HG02678 (cell line): ENCODE measurements around the gene C17orf107.

Experiments
- ATAC-seq: cut with Tn5 transposase; IDR thresholded peaks from one replicate; pipeline ENCODE4 v1.9.1; 2021; ENCODE audit warnings: mild to moderate bottlenecking, moderate library complexity; ENCODE audit not compliant: unreplicated experiment

Gene C17orf107

DNA sequence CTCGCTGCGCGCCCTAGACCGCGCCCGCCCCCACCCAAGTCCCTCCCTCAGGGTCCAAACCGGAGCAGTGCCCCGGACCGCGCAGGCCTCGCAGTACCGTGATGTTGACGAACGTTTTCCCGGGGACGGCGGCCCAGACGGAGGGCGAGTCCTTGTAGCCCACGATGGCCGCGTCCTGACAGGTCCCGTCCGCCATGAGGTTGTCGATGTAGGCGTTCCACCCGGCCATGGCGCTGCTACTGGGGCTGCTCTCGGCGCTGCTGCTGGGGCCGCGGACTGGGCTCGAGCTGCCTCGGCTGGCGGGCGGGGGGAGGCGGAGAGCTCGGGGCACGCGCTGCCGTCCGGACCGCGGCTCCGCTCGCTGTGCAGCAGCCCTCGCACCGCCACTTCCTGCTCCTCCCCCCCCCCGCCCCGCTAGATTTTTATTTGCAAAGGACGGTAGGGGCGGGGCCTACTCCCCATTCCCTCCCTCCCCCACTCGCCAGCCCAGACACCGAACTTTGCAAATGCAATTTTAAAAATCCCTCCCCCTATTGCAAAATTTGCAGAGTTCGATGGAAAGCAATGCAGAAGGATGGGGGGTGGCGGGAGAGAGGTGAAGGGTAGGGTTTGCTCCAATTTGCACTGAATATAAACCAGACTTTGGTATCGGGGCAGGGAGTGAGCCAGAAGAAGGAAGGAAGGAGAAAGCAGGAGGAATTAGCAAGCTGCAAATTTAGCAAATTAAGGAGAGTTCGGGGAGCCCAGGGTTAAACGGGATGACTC is 49.0 kb downstream of the C17orf107 start, which contains the start of gene PFN1:
Gene PFN1 (minus strand): TSS at position 365 of the 765 bp plus-strand sequence. CDS start 136 bp downstream, at position 229.
- ATAC-seq: peak; percentile 25

GRCh38 chr17:4948931-4949320 is 49.6 kb downstream of the C17orf107 start:
- peak; percentile 39 for ATAC-seq

GRCh38 chr17:4949321-4950074 is 50.2 kb downstream of the C17orf107 start:
- ATAC-seq: peak; percentile 37

- ATAC-seq: no peak
These were observed 50.9 kb downstream of the C17orf107 start for GRCh38 chr17:4950075-4950745.

DNA sequence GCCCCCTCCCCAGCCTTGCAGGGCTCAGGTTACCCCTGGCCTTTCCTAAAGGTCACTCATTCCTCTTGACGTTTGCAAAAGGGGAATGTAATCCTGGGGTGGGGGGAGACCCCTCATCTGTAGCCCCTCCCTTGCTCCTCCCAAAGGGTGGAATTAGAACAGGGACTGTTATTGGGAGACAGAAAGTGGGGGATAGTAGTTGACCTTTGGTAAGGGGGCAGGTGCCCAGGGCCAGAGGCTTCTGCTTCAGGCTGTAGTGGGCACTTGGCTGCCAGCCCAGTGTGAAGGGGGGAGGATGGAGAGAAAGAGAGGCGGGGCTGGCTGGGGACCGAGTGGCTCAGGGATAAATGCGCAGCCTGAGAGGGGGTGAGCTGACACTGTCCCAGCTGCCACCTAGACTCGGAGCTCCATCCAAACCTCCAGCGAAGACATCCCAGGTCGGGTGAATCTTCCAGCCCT is 51.4 kb downstream of the C17orf107 start, which contains the start of gene ENO3:
Gene ENO3 (plus strand): TSS at position 374 of the 459 bp plus-strand sequence. CDS start 711 bp downstream, outside the sequence.
- no peak for ATAC-seq

- no peak for ATAC-seq
These were observed 52.1 kb downstream of the C17orf107 start for GRCh38 chr17:4951486-4951885.
